H1 (cell line): ENCODE data around the gene TBC1D32. TPM values are rescaled to one million over a fixed set of nuclear protein-coding genes. Genes with fewer than 3 reads are reported as not detected.
A peak's percentile ranks its signal among the peaks of the same experiment; 100 is the strongest.

ENCODE experiments used
- CTCF ChIA-PET: fragments of 300-600 bp; sonication (Branson Sonifier 250); formaldehyde crosslinking; loops from one replicate; lab custom pipeline; 2021; ENCODE audit not compliant: partially characterized antibody; lab: Charles Lee
- POLR2A ChIA-PET: fragments of 300-600 bp; sonication (Branson Sonifier 250); formaldehyde crosslinking; loops from one replicate; lab custom pipeline; 2021; ENCODE audit warnings: inconsistent platforms; ENCODE audit not compliant: partially characterized antibody; lab: Charles Lee
- DNase-seq, 2 experiments: peaks; one replicate each; pipeline versions ENCODE4 v3.0.0 to v3.0.0-alpha.2; 2010 to 2022; ENCODE audit warnings: low spot score in 2 of 2, low read depth in 1 of 2, mixed read lengths in 1 of 2
- FAIRE-seq: peaks from 2 replicates; lab custom pipeline; 2011; peaks lifted over from hg19 to GRCh38; lab: Jason Lieb, UNC
- H2AFZ ChIP-seq: 2 replicates; pipeline ENCODE4 v1.8.1; 2012; ENCODE audit warnings: low read length, inconsistent platforms
- H2AK5ac ChIP-seq: 2 replicates; pipeline ENCODE4 v1.6.1; 2013; ENCODE audit warnings: low read depth, low read length
- H2BK120ac ChIP-seq: replicated peaks from 2 replicates; pipeline ENCODE3; 2013; ENCODE audit warnings: low read depth, low read length, inconsistent platforms
- H2BK12ac ChIP-seq: 2 replicates; pipeline ENCODE4 v1.6.1; 2013; ENCODE audit warnings: low read depth, low read length
- H2BK15ac ChIP-seq: 2 replicates; pipeline ENCODE4 v1.6.1; 2013; ENCODE audit warnings: low read length
- H2BK20ac ChIP-seq: 2 replicates; pipeline ENCODE4 v1.6.1; 2013; ENCODE audit warnings: low read length
- H2BK5ac ChIP-seq: 2 replicates; pipeline ENCODE4 v1.6.1; 2013; ENCODE audit warnings: low read depth, low read length
- H3K14ac ChIP-seq: 2 replicates; pipeline ENCODE4 v1.6.1; 2013; ENCODE audit warnings: inconsistent platforms; ENCODE audit not compliant: insufficient read length
- H3K18ac ChIP-seq: 2 replicates; pipeline ENCODE4 v1.6.1; 2013; ENCODE audit warnings: low read length; ENCODE audit errors: extremely low read depth
- H3K23ac ChIP-seq: 2 replicates; pipeline ENCODE4 v1.6.1; 2013; ENCODE audit warnings: inconsistent platforms; ENCODE audit not compliant: insufficient read length
- H3K23me2 ChIP-seq: 2 replicates; pipeline ENCODE4 v1.6.1; 2013; ENCODE audit warnings: low read depth, low read length
- H3K27ac ChIP-seq: 2 replicates; pipeline ENCODE4 v1.6.1; 2011; ENCODE audit warnings: low read depth, low read length, inconsistent platforms
- H3K27me3 ChIP-seq, 4 experiments: replicated peaks in 1 of 4; 1 replicate in 1 of 4; 2 replicates in 3 of 4; pipeline versions ENCODE4 v1.6.1 to v1.8.1; 2011 to 2013; ENCODE audit warnings: low read length in 3 of 4, mild to moderate bottlenecking in 3 of 4, inconsistent platforms in 2 of 4, mixed read lengths in 2 of 4, moderate library complexity in 1 of 4; ENCODE audit not compliant: control insufficient read depth in 3 of 4, insufficient read depth in 3 of 4; ENCODE audit errors: extremely low read depth in 1 of 4
- H3K36me3 ChIP-seq, 4 experiments: 2 replicates each; pipeline versions ENCODE4 v1.6.1 to v1.8.1; 2011 to 2013; ENCODE audit warnings: mild to moderate bottlenecking in 4 of 4, low read length in 3 of 4, moderate library complexity in 2 of 4, control low read depth in 1 of 4, inconsistent platforms in 1 of 4; ENCODE audit not compliant: insufficient read depth in 4 of 4, control insufficient read depth in 2 of 4
- H3K4ac ChIP-seq: replicated peaks from 2 replicates; pipeline ENCODE3; 2013; ENCODE audit warnings: low read length, low read depth, mixed read lengths, inconsistent platforms; ENCODE audit not compliant: insufficient read length
- H3K4me1 ChIP-seq, 4 experiments: replicated peaks in 1 of 4; 1 replicate in 1 of 4; 2 replicates in 3 of 4; pipeline versions ENCODE4 v1.6.1 to v1.8.1; 2011 to 2013; ENCODE audit warnings: low read length in 3 of 4, inconsistent platforms in 2 of 4, mixed read lengths in 1 of 4; ENCODE audit not compliant: insufficient read depth in 4 of 4, control insufficient read depth in 3 of 4
- H3K4me2 ChIP-seq, 2 experiments: 2 replicates each; pipeline versions ENCODE4 v1.6.1 to v1.8.1; 2011 to 2013; ENCODE audit warnings: low read depth in 2 of 2, low read length in 2 of 2, control low read depth in 1 of 2, inconsistent platforms in 1 of 2, mild to moderate bottlenecking in 1 of 2; ENCODE audit not compliant: insufficient read depth in 1 of 2
- H3K4me3 ChIP-seq, 4 experiments: fragments of 200-600, 300-600 bp in 1 of 4; sonication (generic), shearing (Covaris generic), sonication (Bioruptor Twin) in 1 of 4; 2 replicates each; pipeline versions ENCODE4 v1.5.1 to v1.8.1; 2011 to 2016; ENCODE audit warnings: low read length in 4 of 4, low read depth in 3 of 4, control low read depth in 2 of 4, inconsistent platforms in 2 of 4, mild to moderate bottlenecking in 2 of 4, mixed read lengths in 1 of 4, moderate library complexity in 1 of 4; ENCODE audit not compliant: insufficient read depth in 2 of 4; ENCODE audit errors: extremely low read depth in 1 of 4
- H3K56ac ChIP-seq: replicated peaks from 2 replicates; pipeline ENCODE3; 2013; ENCODE audit warnings: low read depth, mild to moderate bottlenecking, mixed read lengths, low read length, inconsistent platforms; ENCODE audit not compliant: insufficient read length
- H3K79me1 ChIP-seq: 2 replicates; pipeline ENCODE4 v1.6.1; 2013; ENCODE audit warnings: low read depth, low read length, control low read depth
- H3K79me2 ChIP-seq, 2 experiments: 2 replicates each; pipeline versions ENCODE4 v1.6.1 to v1.8.1; 2012 to 2013; ENCODE audit warnings: low read length in 2 of 2, mild to moderate bottlenecking in 2 of 2, inconsistent platforms in 1 of 2; ENCODE audit not compliant: insufficient read depth in 2 of 2, control insufficient read depth in 1 of 2
- H3K9ac ChIP-seq, 4 experiments: replicated peaks in 1 of 4; 1 replicate in 1 of 4; 2 replicates in 3 of 4; pipeline versions ENCODE4 v1.6.1 to v1.8.1; 2011 to 2013; ENCODE audit warnings: low read depth in 3 of 4, low read length in 3 of 4, control low read depth in 2 of 4, mild to moderate bottlenecking in 2 of 4, moderate library complexity in 2 of 4, inconsistent platforms in 1 of 4; ENCODE audit errors: extremely low read depth in 1 of 4
- H3K9me3 ChIP-seq, 2 experiments: 2 replicates each; pipeline versions ENCODE4 v1.6.1 to v1.8.1; 2012 to 2013; ENCODE audit warnings: mild to moderate bottlenecking in 2 of 2, moderate library complexity in 2 of 2, control low read depth in 1 of 2, inconsistent platforms in 1 of 2, low read depth in 1 of 2, low read length in 1 of 2, mixed read lengths in 1 of 2; ENCODE audit not compliant: insufficient read depth in 2 of 2
- H4K20me1 ChIP-seq, 2 experiments: replicated peaks in 1 of 2; 2 replicates each; pipeline versions ENCODE3 to v1.8.1; 2011 to 2013; ENCODE audit warnings: inconsistent platforms in 2 of 2, low read length in 2 of 2, mild to moderate bottlenecking in 1 of 2; ENCODE audit not compliant: insufficient read depth in 2 of 2, control insufficient read depth in 1 of 2
- H4K5ac ChIP-seq: 2 replicates; pipeline ENCODE4 v1.6.1; 2013; ENCODE audit warnings: low read length, low read depth, mixed read lengths, inconsistent platforms; ENCODE audit not compliant: insufficient read length
- H4K8ac ChIP-seq: 2 replicates; pipeline ENCODE4 v1.8.0; 2013; ENCODE audit warnings: mild to moderate bottlenecking, moderate library complexity, low read length, inconsistent platforms; ENCODE audit not compliant: insufficient read depth; ENCODE audit errors: extremely low read depth
- H4K91ac ChIP-seq: replicated peaks from 2 replicates; pipeline ENCODE3; 2013; ENCODE audit warnings: low read length, mixed read lengths, inconsistent platforms; ENCODE audit not compliant: insufficient read length
- EGR1 ChIP-seq: IDR thresholded peaks from 2 replicates; pipeline ENCODE4 v1.6.1; 2011; ENCODE audit warnings: low read depth, low read length, borderline replicate concordance
- FOSL1 ChIP-seq: IDR thresholded peaks from 2 replicates; pipeline ENCODE4 v1.6.1; 2011; ENCODE audit warnings: mild to moderate bottlenecking, low read depth, low read length, moderate library complexity; ENCODE audit not compliant: insufficient read depth
- GABPA ChIP-seq: IDR thresholded peaks from 2 replicates; pipeline ENCODE4 v1.6.1; 2011; ENCODE audit warnings: mild to moderate bottlenecking, low read length, moderate library complexity, borderline replicate concordance; ENCODE audit not compliant: insufficient read depth
- JUND ChIP-seq: IDR thresholded peaks from 2 replicates; pipeline ENCODE4 v1.6.1; 2011; ENCODE audit warnings: mild to moderate bottlenecking, improper control_type of control experiment, low read length
- RXRA ChIP-seq: IDR thresholded peaks from 2 replicates; pipeline ENCODE4 v1.6.1; 2011; ENCODE audit warnings: low read depth, mild to moderate bottlenecking, low read length, moderate library complexity; ENCODE audit not compliant: insufficient read depth
- SP4 ChIP-seq: IDR thresholded peaks from 2 replicates; pipeline ENCODE4 v1.6.1; 2012; ENCODE audit warnings: low read length, inconsistent platforms
- SRF ChIP-seq: IDR thresholded peaks from 2 replicates; pipeline ENCODE4 v1.6.1; 2011; ENCODE audit warnings: mild to moderate bottlenecking, low read depth, low read length, moderate library complexity
- ZNF274 ChIP-seq: IDR thresholded peaks from 2 replicates; pipeline ENCODE4 v1.7.0; 2012; ENCODE audit warnings: low read length, borderline replicate concordance; ENCODE audit errors: extremely low read depth
- WGBS, 2 experiments: shearing (Covaris generic) in 1 of 2; methylation state at CpG; one replicate each; pipeline versions ENCODE4 v1.1.6 to v1.1.7; 2013 to 2015; ENCODE audit warnings: low lambda C conversion rate in 2 of 2, mixed read lengths in 2 of 2, inconsistent platforms in 1 of 2, low coverage in 1 of 2, missing lambda C conversion rate in 1 of 2; ENCODE audit not compliant: insufficient replicate concordance in 2 of 2, insufficient coverage in 1 of 2, insufficient read length in 1 of 2; ENCODE audit errors: extremely low coverage in 1 of 2, missing lambda C conversion rate in 1 of 2; 5-methylcytosine and 5-hydroxymethylcytosine counted together
- polyA plus RNA-seq, 7 experiments: library from polyadenylated mRNA; depleted of rRNA in 3 of 7; stranded (reverse) in 5 of 7; unstranded in 2 of 7; fragments of >200 nt in 5 of 7; fragments of 200-250 nt in 2 of 7; gene quantifications; 1 replicate in 5 of 7; 2 replicates in 1 of 7; 4 replicates in 1 of 7; pipeline versions ENCODE4 v1.2.1 to v1.2.3, GENCODE V29; 2011 to 2013; ENCODE audit warnings: missing spikeins in 2 of 7, mixed read lengths in 2 of 7
- total RNA-seq: library from RNA; stranded (reverse); fragmentation: NEBNext Ultra II Directional; extraction: Animal tissue kit (Norgen Biotek cat#: 25700); gene quantifications from 2 replicates; pipeline ENCODE4 v1.2.1, GENCODE V29; 2021

TBC1D32 gene
- total and polyA plus RNA-seq, 2 of the 8 experiments (the other 6 are each of a cell fraction or from before 2014, with no cell fraction given) = 5.3 to 7.1 TPM

- Histone ChIP-seq H2AK5ac (no peak overlapping the region), H3K9me3 (no peaks in the 10 kb centered on the region), H3K23ac (no peak overlapping the region), H4K20me1 (no peaks in the 10 kb centered on the region), H2BK15ac (no peak overlapping the region), H3K27me3 (no peaks in the 10 kb centered on the region), H3K4me1 (peaks cover 0 to 2% (median 0%) of the 10 kb centered on the region in 4 experiments; a peak in 1 of 7 replicates), H3K18ac (no peak overlapping the region), H2BK120ac (peak overlapping the region; percentile 43), H3K79me1 (no peaks in the 10 kb centered on the region), H3K9ac (no peak overlapping the region), H3K4me2 (no peak overlapping the region), H3K23me2 (no peaks in the 10 kb centered on the region; the same call in 1 of the 2 replicates), H2BK5ac (no peak overlapping the region), H4K5ac (no peak overlapping the region), H3K4ac (no peak overlapping the region), H4K91ac (no peak overlapping the region), H3K56ac (no peak overlapping the region), H3K36me3 (no peaks in the 10 kb centered on the region), H3K79me2 (no peaks in the 10 kb centered on the region), H4K8ac (peak overlapping the region; percentile 43; the same call in 1 of the 2 replicates), H2BK20ac (no peak overlapping the region), H3K4me3 (no peak overlapping the region), H3K27ac (no peak overlapping the region), H3K14ac (no peak overlapping the region), H2BK12ac (no peak overlapping the region), H2AFZ (peak overlapping the region; percentile 98)
- TF ChIP-seq SRF (no peak), JUND (no peak), ZNF274 (no peak), GABPA (no peak), EGR1 (no peak), RXRA (no peak), SP4 (no peak), FOSL1 (no peak)
- 83% methylated on average over 8 of the region's 8 CpGs; no CpG with 5 or more reads in 1 of the 2 experiments for WGBS, 2 experiments
- no peak for DNase-seq
- ChIA-PET CTCF (interaction anchor here (2.5 kb wide), 1 partner anchor 11 kb away, joined by 6 read pairs; no protein-coding TSS in a partner anchor), POLR2A (no interaction called here)
- FAIRE-seq = no peak
Measured at GRCh38 chr6:121365536-121366521, 31.5 kb upstream of the TBC1D32 start.
